Hepatocyte (in vitro differentiated cells): Measurements from ENCODE around the gene SEMA3G.

Experiments
- CTCF ChIP-seq: fragments of 200-600 bp; sonication (generic); IDR thresholded peaks from 2 replicates; pipeline ENCODE4 v1.5.1; 2016; ENCODE audit warnings: antibody characterized with exemption, mild to moderate bottlenecking; ENCODE audit not compliant: poor library complexity
- EZH2 ChIP-seq: fragments of 200-600 bp; sonication (generic); IDR thresholded peaks from 2 replicates; pipeline ENCODE4 v1.6.1; 2016; ENCODE audit warnings: antibody characterized with exemption, mild to moderate bottlenecking, borderline replicate concordance
- EZH2phosphoT487 ChIP-seq: fragments of 200-600 bp; sonication (generic); IDR thresholded peaks from one replicate; pipeline ENCODE4 v1.6.1; 2018; ENCODE audit warnings: antibody characterized with exemption, mild to moderate bottlenecking, low read depth, moderate library complexity; ENCODE audit not compliant: unreplicated experiment, severe bottlenecking

DNA sequence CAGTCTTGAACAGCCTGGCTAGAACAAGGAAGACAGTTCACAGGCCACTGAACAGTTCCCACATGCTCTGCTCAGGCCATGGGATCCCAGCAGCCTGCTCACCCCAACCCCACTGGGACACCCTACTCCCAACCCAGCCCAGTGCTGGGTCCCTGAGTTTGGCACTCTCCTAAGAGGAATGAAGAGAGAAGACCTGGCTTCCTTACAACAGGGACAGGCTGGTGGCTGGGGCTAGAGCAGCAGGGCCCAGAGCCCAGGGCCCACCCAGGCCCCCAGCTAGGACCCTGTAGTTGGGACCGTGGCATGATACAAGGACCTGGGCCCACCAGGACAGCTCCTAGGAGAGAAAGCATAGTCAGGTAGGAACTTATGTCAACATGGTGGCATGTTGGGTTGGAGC is 43.4 kb downstream of the SEMA3G start:
- no peak for TF ChIP-seq CTCF
- no peak for TF ChIP-seq EZH2phosphoT487
- TF ChIP-seq EZH2, result no peak
